Left lung (tissue), 10 donors: ENCODE measurements around the gene CHCHD6. TPM values are rescaled to one million over a fixed set of nuclear protein-coding genes. Genes with fewer than 3 reads are reported as not detected.

Experiments
- ATAC-seq: fragments of 200-7000 bp; cut with Tn5 transposase; one replicate; pipeline ENCODE4 v1.9.1; 2020; ENCODE audit warnings: moderate library complexity
- DNase-seq, 4 donors: peaks; one replicate each; pipeline ENCODE4 v3.0.0-alpha.2; 2013 to 2020
- H3K27ac ChIP-seq, 2 donors: fragments of 200-600 bp; sonication (generic) in 1 of 2; one replicate each; pipeline versions ENCODE4 v1.5.0 to v1.8.0; 2020 to 2021
- H3K27me3 ChIP-seq, 2 donors: fragments of 200-600 bp; sonication (generic) in 1 of 2; one replicate each; pipeline versions ENCODE4 v1.5.0 to v1.8.0; 2020 to 2021
- H3K36me3 ChIP-seq, 2 donors: fragments of 200-600 bp; sonication (generic) in 1 of 2; one replicate each; pipeline versions ENCODE4 v1.5.0 to v1.8.0; 2020 to 2021
- H3K4me1 ChIP-seq, 2 donors: fragments of 200-600 bp; one replicate each; pipeline ENCODE4 v1.8.0; 2021
- H3K4me3 ChIP-seq, 2 donors: fragments of 200-600 bp; sonication (generic) in 1 of 2; one replicate each; pipeline versions ENCODE4 v1.5.0 to v1.8.0; 2020 to 2021; ENCODE audit warnings: mild to moderate bottlenecking in 1 of 2
- H3K9me3 ChIP-seq, 2 donors: fragments of 200-600 bp; sonication (generic) in 1 of 2; one replicate each; pipeline versions ENCODE4 v1.5.0 to v1.8.0; 2020 to 2021
- CTCF ChIP-seq, 2 donors: fragments of 200-600 bp; sonication (generic) in 1 of 2; IDR thresholded peaks; one replicate each; pipeline versions ENCODE4 v1.5.0 to v1.8.0; 2021; ENCODE audit warnings: antibody characterized with exemption in 2 of 2
- intact Hi-C, 2 donors: fragments of 100-400 bp; cut with DNase I; formaldehyde crosslinking; loops; one replicate each; pipeline versions ENCODE4 v1.11.2 to v1.14.2; 2022
- polyA plus RNA-seq, 6 donors: library from polyadenylated mRNA; unstranded; fragments of 120-200 nt; gene quantifications; one replicate each; pipeline ENCODE4 v1.2.1, GENCODE V29; 2013; ENCODE audit not compliant: insufficient read length in 6 of 6
- total RNA-seq, 2 donors: library from RNA; stranded (reverse); fragmentation: NEBNext Ultra II Directional; extraction: Animal tissue kit (Norgen Biotek cat#: 25700); gene quantifications; one replicate each; pipeline ENCODE4 v1.2.1, GENCODE V29; 2021
- donor health status: DM: no; HTN: yes; CAD: no.
- donor health status: DM: no; HTN: no; CAD: no.

Gene CHCHD6
- total and polyA plus RNA-seq, 8 donors: 11.8 to 21.1 (median 18.4) TPM

GRCh38 chr3:126758026-126758425 lies 54.0 kb downstream of the CHCHD6 start:
- no peaks in the 10 kb centered on the region for H3K9me3 ChIP-seq
- H3K4me3 ChIP-seq: no peak overlapping the region
- H3K36me3 ChIP-seq: no peaks in the 10 kb centered on the region
- no peak for TF ChIP-seq CTCF (IDR thresholded peaks at IDR 0.05)
- ATAC-seq (no peak), DNase-seq (no peak)
- peaks cover 0 to under 1% of the 10 kb centered on the region in 2 donors for H3K4me1 ChIP-seq
- no peaks in the 10 kb centered on the region for H3K27me3 ChIP-seq
- intact Hi-C loops: loop anchor here in 1 of 2 donors (10.0 kb wide), 1 partner anchor 707 kb away; no protein-coding TSS in a partner anchor
- no peak overlapping the region for H3K27ac ChIP-seq

GRCh38 chr3:126758882-126759281 lies 54.8 kb downstream of the CHCHD6 start:
- no peak for DNase-seq
- no peak overlapping the region for H3K4me3 ChIP-seq
- no peaks in the 10 kb centered on the region for H3K27me3 ChIP-seq
- no peaks in the 10 kb centered on the region for H3K36me3 ChIP-seq
- no peak for ATAC-seq
- H3K9me3 ChIP-seq: no peaks in the 10 kb centered on the region
- H3K4me1 ChIP-seq: no peaks in the 10 kb centered on the region
- intact Hi-C loops: loop anchor here in 1 of 2 donors (10.0 kb wide), 1 partner anchor 706 kb away; no protein-coding TSS in a partner anchor
- no peak for TF ChIP-seq CTCF (IDR thresholded peaks at IDR 0.05)
- no peak overlapping the region for H3K27ac ChIP-seq

- Histone ChIP-seq H3K27me3 (no peaks in the 10 kb centered on the region), H3K4me3 (no peak overlapping the region), H3K4me1 (no peaks in the 10 kb centered on the region), H3K9me3 (no peaks in the 10 kb centered on the region), H3K27ac (no peak overlapping the region), H3K36me3 (no peaks in the 10 kb centered on the region)
- ATAC-seq: no peak
- TF ChIP-seq CTCF (IDR thresholded peaks at IDR 0.05): no peak
- no peak for DNase-seq
- intact Hi-C loops: no loop called here
Observed at GRCh38 chr3:126760541-126760940, 56.5 kb downstream of the CHCHD6 start.

- Histone ChIP-seq H3K36me3 (no peaks in the 10 kb centered on the region), H3K27ac (no peak overlapping the region), H3K27me3 (no peaks in the 10 kb centered on the region), H3K4me1 (no peaks in the 10 kb centered on the region), H3K4me3 (no peak overlapping the region), H3K9me3 (no peaks in the 10 kb centered on the region)
- intact Hi-C loops: no loop called here
- DNase-seq (no peak), ATAC-seq (no peak)
- no peak for TF ChIP-seq CTCF (IDR thresholded peaks at IDR 0.05)
Observed at GRCh38 chr3:126763035-126763434, 59.0 kb downstream of the CHCHD6 start.

- DNase-seq (no peak), ATAC-seq (no peak)
- intact Hi-C loops: no loop called here
- Histone ChIP-seq H3K4me3 (no peak overlapping the region), H3K4me1 (no peaks in the 10 kb centered on the region), H3K27ac (no peak overlapping the region), H3K27me3 (no peaks in the 10 kb centered on the region), H3K9me3 (no peaks in the 10 kb centered on the region), H3K36me3 (no peaks in the 10 kb centered on the region)
- TF ChIP-seq CTCF (IDR thresholded peaks at IDR 0.05): no peak
Observed at GRCh38 chr3:126765187-126766069, 61.4 kb downstream of the CHCHD6 start.
